ENCODE results near the gene DTX2. TPM values are rescaled to one million over a fixed set of nuclear protein-coding genes. Genes with fewer than 3 reads are reported as not detected.
"Not testable (repeated sequence)": the region's sequence is repeated elsewhere in the genome, so short reads cannot be mapped to it uniquely, and the experiment has no call there.

The DTX2 gene
- total and polyA plus RNA-seq, 2 experiments from 2014 or later = 36.1 to 77.9 TPM

DNA sequence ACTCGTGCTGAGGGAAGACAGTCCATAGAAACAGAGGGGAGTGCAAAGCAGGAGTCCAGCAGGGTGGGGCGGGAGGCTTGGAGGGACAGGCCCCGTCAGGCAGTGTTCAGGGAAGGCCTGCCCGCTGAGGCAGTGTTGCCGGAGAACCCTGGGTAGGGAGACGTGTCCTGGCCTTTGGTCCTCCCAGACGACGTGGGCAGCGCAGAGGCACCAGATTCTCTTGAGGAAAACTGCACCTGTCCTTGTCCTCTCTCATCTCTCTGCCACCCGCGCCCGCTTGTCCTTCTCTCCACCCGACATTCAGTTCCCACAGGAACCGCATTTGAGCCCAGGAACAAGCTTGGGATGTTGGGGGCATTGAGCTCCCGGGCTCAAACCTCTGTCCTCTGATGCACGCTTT lies 34.2 kb downstream of the DTX2 start:
- not testable (repeated sequence) for H3K27me3 Mint-ChIP-seq (ENCODE audit: insufficient read depth, low read depth, poor library complexity); H4K20me1 ChIP-seq (replicated peaks; ENCODE audit: insufficient read depth); H3K27me3 ChIP-seq (ENCODE audit: insufficient read depth); H3K4me1 ChIP-seq (ENCODE audit: insufficient read depth); ATAC-seq; DNase-seq (ENCODE audit: low spot score); H3K79me2 ChIP-seq (replicated peaks; ENCODE audit: insufficient read depth); H2AFZ ChIP-seq; H3K27ac ChIP-seq (ENCODE audit: low read depth); H3F3A ChIP-seq (replicated peaks; ENCODE audit: low read depth); H3K27ac Mint-ChIP-seq; H3K4me2 ChIP-seq; H3K4me1 Mint-ChIP-seq; H3K4me3 Mint-ChIP-seq; H3K9me2 ChIP-seq (ENCODE audit: insufficient read depth); H3K4me3 ChIP-seq; H3K9me3 Mint-ChIP-seq; H3K36me3 Mint-ChIP-seq (ENCODE audit: low read depth); H3K36me3 ChIP-seq (ENCODE audit: insufficient read depth)

DNA sequence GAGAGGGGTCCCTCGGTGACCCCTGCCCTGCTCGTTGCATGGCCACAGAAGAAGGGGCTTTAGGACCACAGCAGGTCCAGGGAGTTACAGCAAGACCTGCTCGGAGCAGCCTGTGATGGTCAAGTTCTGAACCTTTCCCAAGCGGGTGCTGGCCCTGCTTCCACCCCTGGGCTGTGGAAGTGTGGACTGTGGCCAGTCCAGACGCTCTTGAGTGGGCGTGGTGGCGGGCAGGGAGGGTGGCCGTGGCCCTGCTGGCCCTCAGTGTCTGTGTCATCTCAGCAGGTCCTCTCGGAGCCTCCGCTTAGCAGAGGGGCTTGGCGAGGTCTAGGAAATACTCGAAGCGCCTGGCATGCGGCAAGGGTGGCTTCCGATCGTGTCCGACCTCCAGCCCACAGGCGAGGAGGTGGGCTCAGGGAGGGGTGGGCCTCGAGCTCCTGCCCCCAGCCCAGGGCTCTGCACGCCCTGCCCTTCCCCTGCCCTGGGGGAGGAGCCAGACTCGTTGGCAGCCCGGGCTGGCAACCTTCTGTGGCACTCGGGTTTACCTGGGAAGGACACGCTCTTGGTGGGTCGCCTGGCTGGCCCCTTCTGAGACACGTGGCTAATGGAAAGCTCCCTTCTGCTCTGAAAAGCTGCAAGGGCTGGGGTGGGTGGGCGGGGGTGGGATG lies 36.5 kb downstream of the DTX2 start:
- not testable (repeated sequence) for H3F3A ChIP-seq (replicated peaks; ENCODE audit: low read depth); H3K27ac ChIP-seq (ENCODE audit: low read depth); H3K4me3 Mint-ChIP-seq; H2AFZ ChIP-seq; H3K79me2 ChIP-seq (replicated peaks; ENCODE audit: insufficient read depth); H3K27me3 Mint-ChIP-seq (ENCODE audit: insufficient read depth, low read depth, poor library complexity); H3K9me2 ChIP-seq (ENCODE audit: insufficient read depth); H3K27me3 ChIP-seq (ENCODE audit: insufficient read depth); H3K36me3 ChIP-seq (ENCODE audit: insufficient read depth); H3K4me1 ChIP-seq (ENCODE audit: insufficient read depth); H3K4me3 ChIP-seq; H3K27ac Mint-ChIP-seq; H3K36me3 Mint-ChIP-seq (ENCODE audit: low read depth); H3K4me2 ChIP-seq; H4K20me1 ChIP-seq (replicated peaks; ENCODE audit: insufficient read depth); DNase-seq (ENCODE audit: low spot score); ATAC-seq; H3K9me3 Mint-ChIP-seq; H3K4me1 Mint-ChIP-seq

DNA sequence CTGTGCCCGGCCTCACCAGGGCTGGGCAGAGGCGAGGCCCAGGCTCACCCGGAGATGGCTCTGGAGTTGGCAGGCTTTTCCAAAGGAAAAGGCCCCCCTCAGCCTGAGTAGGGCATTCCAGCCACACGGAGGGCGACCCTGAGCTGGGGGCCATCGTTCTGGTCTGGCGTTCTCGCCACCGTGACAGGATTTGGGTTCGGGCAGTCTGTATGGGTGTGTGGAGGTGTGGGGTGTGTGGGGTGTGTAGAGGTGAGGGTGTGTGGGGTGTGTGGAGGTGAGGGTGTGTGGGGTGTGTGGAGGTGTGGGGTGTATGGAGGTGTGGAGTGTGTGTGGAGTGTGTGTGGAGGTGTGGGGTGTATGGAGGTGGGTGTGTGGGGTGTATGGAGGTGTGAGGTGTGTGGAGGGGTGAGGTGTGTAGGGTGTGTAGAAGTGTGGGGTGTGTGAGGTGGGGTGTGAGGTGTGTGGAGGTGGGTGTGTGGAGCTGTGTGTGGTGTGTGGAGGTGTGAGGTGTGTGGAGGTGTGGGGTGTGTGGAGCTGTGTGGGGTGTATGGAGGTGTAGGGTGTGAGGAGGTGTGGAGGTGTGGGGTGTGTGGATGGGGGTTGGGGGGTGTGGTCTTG lies 37.2 kb downstream of the DTX2 start:
- H3K4me1 ChIP-seq (ENCODE audit: insufficient read depth); H3K9me2 ChIP-seq (ENCODE audit: insufficient read depth); DNase-seq (ENCODE audit: low spot score); H4K20me1 ChIP-seq (replicated peaks; ENCODE audit: insufficient read depth); H3K4me1 Mint-ChIP-seq; H3K79me2 ChIP-seq (replicated peaks; ENCODE audit: insufficient read depth); H3K4me3 ChIP-seq; H3K36me3 ChIP-seq (ENCODE audit: insufficient read depth); H3K4me3 Mint-ChIP-seq; H3K27ac Mint-ChIP-seq; H3K27ac ChIP-seq (ENCODE audit: low read depth); H3K27me3 Mint-ChIP-seq (ENCODE audit: insufficient read depth, low read depth, poor library complexity); H3K4me2 ChIP-seq; H3K9me3 Mint-ChIP-seq; H3K36me3 Mint-ChIP-seq (ENCODE audit: low read depth); H2AFZ ChIP-seq; H3K27me3 ChIP-seq (ENCODE audit: insufficient read depth); H3F3A ChIP-seq (replicated peaks; ENCODE audit: low read depth); ATAC-seq: not testable (repeated sequence)

DNA sequence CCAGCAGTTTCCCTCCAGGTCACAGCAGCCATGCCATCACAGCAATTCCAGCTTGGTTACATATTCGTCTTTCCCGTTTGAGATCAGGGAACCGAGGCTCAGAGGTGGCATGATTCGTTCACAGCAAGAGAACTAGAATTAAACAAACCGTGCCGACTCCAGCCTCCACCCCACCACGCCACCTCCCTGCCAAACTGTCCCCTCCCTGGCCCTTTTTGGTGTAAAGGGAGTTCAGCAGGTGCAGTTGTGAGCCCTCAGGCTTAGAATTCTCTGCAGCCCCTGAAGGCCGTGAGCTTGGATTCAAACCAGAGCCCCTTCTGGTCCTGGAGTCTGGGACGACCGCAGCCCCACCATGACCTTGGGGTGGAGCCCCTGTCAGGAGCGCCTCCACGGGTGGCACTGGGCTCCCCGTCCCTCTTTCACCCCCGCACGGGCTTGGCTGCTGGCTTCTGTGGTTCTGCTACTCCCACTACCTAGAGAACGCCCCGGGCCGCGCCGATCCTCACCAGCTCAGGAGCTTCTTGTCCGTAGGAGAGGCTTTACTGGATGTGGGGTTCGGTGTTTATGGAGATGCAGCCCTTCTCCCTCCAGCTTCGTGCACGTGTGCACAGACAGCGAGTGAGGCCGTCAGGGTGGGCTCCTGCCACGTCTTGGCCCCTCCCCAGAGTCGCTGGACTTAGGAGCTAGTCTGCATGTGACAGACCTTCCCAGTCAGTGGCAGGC lies 37.9 kb downstream of the DTX2 start:
- H3K27me3 Mint-ChIP-seq (ENCODE audit: insufficient read depth, low read depth, poor library complexity); H3K9me3 Mint-ChIP-seq; H3K27ac ChIP-seq (ENCODE audit: low read depth); H3K4me3 Mint-ChIP-seq; H2AFZ ChIP-seq; H3F3A ChIP-seq (replicated peaks; ENCODE audit: low read depth); ATAC-seq; H3K79me2 ChIP-seq (replicated peaks; ENCODE audit: insufficient read depth); H3K4me1 Mint-ChIP-seq; H4K20me1 ChIP-seq (replicated peaks; ENCODE audit: insufficient read depth); H3K27me3 ChIP-seq (ENCODE audit: insufficient read depth); H3K36me3 ChIP-seq (ENCODE audit: insufficient read depth); H3K27ac Mint-ChIP-seq; DNase-seq (ENCODE audit: low spot score); H3K36me3 Mint-ChIP-seq (ENCODE audit: low read depth); H3K4me3 ChIP-seq; H3K4me1 ChIP-seq (ENCODE audit: insufficient read depth); H3K9me2 ChIP-seq (ENCODE audit: insufficient read depth); H3K4me2 ChIP-seq: not testable (repeated sequence)
